Measurements from ENCODE around the gene ZXDB. TPM values are rescaled to one million over a fixed set of nuclear protein-coding genes. Genes with fewer than 3 reads are reported as not detected.
"Not testable (repeated sequence)": the region's sequence is repeated elsewhere in the genome, so short reads cannot be mapped to it uniquely, and the experiment has no call there.

ZXDB gene
- total and polyA plus RNA-seq, 2 donors = 3.1 to 4.2 TPM

DNA sequence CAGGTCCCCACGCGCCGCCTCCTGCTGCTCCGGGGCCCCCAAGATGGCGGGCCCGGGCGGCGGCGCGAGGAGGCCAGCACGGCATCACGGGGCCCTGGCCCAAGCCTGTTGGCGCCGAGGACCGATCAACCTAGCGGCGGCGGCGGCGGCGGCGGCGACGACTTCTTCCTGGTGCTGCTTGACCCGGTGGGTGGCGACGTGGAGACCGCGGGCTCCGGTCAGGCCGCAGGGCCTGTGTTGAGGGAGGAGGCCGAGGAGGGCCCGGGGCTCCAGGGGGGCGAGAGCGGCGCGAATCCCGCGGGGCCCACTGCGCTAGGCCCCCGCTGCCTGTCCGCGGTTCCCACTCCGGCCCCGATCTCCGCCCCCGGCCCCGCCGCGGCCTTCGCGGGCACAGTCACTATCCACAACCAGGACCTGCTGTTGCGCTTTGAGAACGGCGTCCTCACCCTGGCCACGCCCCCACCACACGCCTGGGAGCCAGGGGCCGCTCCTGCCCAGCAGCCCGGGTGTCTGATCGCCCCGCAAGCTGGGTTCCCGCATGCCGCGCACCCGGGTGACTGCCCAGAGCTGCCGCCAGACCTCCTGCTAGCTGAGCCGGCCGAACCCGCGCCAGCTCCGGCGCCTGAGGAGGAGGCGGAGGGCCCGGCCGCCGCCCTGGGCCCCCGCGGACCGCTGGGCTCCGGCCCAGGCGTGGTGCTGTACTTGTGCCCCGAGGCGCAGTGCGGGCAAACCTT is 516 bp downstream of the ZXDB start:
- H3K27ac ChIP-seq (ENCODE audit: low read depth in 1 of 2, low read length in 1 of 2) = peak overlapping the region in 1 of 2 donors; percentile 65
- H3K9me3 ChIP-seq (ENCODE audit: control insufficient read depth in 2 of 2, insufficient read depth in 1 of 2, low read length in 1 of 2); H3K27me3 ChIP-seq (ENCODE audit: control insufficient read depth in 2 of 2, insufficient read depth in 1 of 2, low read length in 1 of 2); H3K4me1 ChIP-seq (ENCODE audit: control insufficient read depth in 2 of 2, insufficient read depth in 2 of 2, low read length in 2 of 2); H3K36me3 ChIP-seq (ENCODE audit: control insufficient read depth in 2 of 2, insufficient read depth in 2 of 2, low read length in 1 of 2): not testable (repeated sequence)
- H3K4me3 ChIP-seq (ENCODE audit: low read length in 2 of 2) = peak overlapping the region; percentile 37 to 52
- WGBS = 4% methylated on average over 65 of the region's 84 CpGs
- peak in 1 of 9 donors; percentile 33 for DNase-seq (ENCODE audit: low read depth in 6 of 9, low spot score in 9 of 9)

DNA sequence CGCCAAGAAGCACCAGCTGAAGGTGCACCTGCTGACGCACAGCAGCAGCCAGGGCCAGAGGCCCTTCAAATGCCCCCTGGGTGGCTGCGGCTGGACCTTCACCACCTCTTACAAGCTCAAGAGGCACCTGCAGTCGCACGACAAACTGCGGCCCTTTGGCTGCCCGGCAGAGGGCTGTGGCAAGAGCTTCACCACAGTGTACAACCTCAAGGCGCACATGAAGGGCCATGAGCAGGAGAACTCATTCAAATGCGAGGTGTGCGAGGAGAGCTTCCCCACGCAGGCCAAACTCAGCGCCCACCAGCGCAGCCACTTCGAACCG is 1.0 kb downstream of the ZXDB start:
- 37% methylated on average over 14 of the region's 15 CpGs for WGBS
- not testable (repeated sequence) for H3K36me3 ChIP-seq (ENCODE audit: control insufficient read depth in 2 of 2, insufficient read depth in 2 of 2, low read length in 1 of 2); H3K9me3 ChIP-seq (ENCODE audit: control insufficient read depth in 2 of 2, insufficient read depth in 1 of 2, low read length in 1 of 2); H3K27ac ChIP-seq (ENCODE audit: low read depth in 1 of 2, low read length in 1 of 2); H3K4me1 ChIP-seq (ENCODE audit: control insufficient read depth in 2 of 2, insufficient read depth in 2 of 2, low read length in 2 of 2); H3K27me3 ChIP-seq (ENCODE audit: control insufficient read depth in 2 of 2, insufficient read depth in 1 of 2, low read length in 1 of 2)
- peak overlapping the region; percentile 37 to 52 for H3K4me3 ChIP-seq (ENCODE audit: low read length in 2 of 2)
- peak in 1 of 9 donors; percentile 22 for DNase-seq (ENCODE audit: low read depth in 6 of 9, low spot score in 9 of 9)

DNA sequence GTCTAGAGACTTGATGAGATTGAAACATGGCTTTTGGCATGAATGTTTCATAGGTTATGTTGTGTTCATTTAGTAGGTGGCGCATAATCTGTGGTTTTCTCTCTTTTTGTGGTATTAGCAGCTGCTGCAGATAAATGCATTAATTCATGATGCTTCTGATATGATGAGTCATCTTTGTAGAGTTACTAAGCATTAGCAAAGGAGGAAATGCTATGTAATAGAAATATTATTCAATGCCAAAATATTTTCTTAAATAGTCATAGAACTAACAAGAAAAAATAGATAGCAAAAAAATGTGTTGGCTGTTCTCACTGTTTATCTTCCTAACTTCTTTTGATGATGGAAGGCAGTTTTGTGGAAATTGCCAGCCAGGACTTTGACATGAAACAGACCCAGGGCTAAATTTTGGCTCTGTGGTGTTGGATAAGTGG is 3.6 kb downstream of the ZXDB start:
- H3K27ac ChIP-seq (ENCODE audit: low read depth in 1 of 2, low read length in 1 of 2) = no peak overlapping the region
- H3K4me3 ChIP-seq (ENCODE audit: low read length in 2 of 2) = no peak overlapping the region
- H3K36me3 ChIP-seq (ENCODE audit: control insufficient read depth in 2 of 2, insufficient read depth in 2 of 2, low read length in 1 of 2) = no peaks in the 10 kb centered on the region
- peaks cover 4% of the 10 kb centered on the region in 2 donors for H3K4me1 ChIP-seq (ENCODE audit: control insufficient read depth in 2 of 2, insufficient read depth in 2 of 2, low read length in 2 of 2)
- peak in 1 of 9 donors; percentile 19 for DNase-seq (ENCODE audit: low read depth in 6 of 9, low spot score in 9 of 9)
- no peaks in the 10 kb centered on the region for H3K9me3 ChIP-seq (ENCODE audit: control insufficient read depth in 2 of 2, insufficient read depth in 1 of 2, low read length in 1 of 2)
- 20% methylated on average over 1 of the region's 1 CpG for WGBS
- no peaks in the 10 kb centered on the region for H3K27me3 ChIP-seq (ENCODE audit: control insufficient read depth in 2 of 2, insufficient read depth in 1 of 2, low read length in 1 of 2)

DNA sequence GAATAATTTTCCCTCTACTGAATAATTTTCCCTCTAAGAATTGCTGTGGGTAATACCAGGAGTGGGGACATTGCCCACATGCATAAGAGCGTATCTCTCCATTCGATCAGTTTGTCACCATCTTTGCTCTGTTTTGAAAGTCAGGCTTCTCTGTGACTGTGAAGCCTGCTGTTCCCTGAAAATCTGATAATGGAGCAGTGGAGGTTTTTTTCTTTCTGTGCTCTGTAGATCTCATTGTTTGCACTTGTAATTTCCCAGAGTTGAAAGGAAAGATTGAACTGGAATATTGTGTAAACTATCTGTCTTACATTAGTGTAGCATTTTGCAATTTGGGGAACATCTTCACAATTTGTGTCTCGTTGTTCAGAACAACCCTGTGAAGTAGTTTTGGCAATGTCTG is 4.3 kb downstream of the ZXDB start:
- H3K4me1 ChIP-seq (ENCODE audit: control insufficient read depth in 2 of 2, insufficient read depth in 2 of 2, low read length in 2 of 2) = peaks cover 2 to 3% of the 10 kb centered on the region in 2 donors
- no peak for DNase-seq (ENCODE audit: low read depth in 6 of 9, low spot score in 9 of 9)
- H3K4me3 ChIP-seq (ENCODE audit: low read length in 2 of 2) = no peak overlapping the region
- H3K36me3 ChIP-seq (ENCODE audit: control insufficient read depth in 2 of 2, insufficient read depth in 2 of 2, low read length in 1 of 2) = no peaks in the 10 kb centered on the region
- no peak overlapping the region for H3K27ac ChIP-seq (ENCODE audit: low read depth in 1 of 2, low read length in 1 of 2)
- no peaks in the 10 kb centered on the region for H3K27me3 ChIP-seq (ENCODE audit: control insufficient read depth in 2 of 2, insufficient read depth in 1 of 2, low read length in 1 of 2)
- no peaks in the 10 kb centered on the region for H3K9me3 ChIP-seq (ENCODE audit: control insufficient read depth in 2 of 2, insufficient read depth in 1 of 2, low read length in 1 of 2)
- 91% methylated on average over 3 of the region's 3 CpGs for WGBS

DNA sequence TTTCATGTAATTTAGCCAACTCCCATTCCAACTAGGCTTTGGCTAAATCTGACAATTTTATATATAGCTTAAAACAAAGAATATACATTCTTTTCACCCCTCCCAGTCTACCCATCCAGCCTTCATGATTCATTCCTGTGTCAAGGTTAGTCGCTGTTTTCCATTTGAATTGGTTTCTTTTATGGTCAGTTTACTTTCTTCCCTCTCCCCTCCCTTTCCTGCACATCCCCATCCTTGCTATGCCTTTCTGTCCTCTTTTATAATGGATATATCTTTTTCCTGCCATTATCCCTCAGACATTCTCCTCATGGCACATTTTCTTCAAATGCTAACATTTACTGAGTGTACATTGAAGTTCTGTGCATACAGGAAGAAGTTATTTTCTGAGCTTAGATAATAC is 4.7 kb downstream of the ZXDB start:
- H3K27me3 ChIP-seq (ENCODE audit: control insufficient read depth in 2 of 2, insufficient read depth in 1 of 2, low read length in 1 of 2) = no peaks in the 10 kb centered on the region
- DNase-seq (ENCODE audit: low read depth in 6 of 9, low spot score in 9 of 9) = no peak
- no peak overlapping the region for H3K27ac ChIP-seq (ENCODE audit: low read depth in 1 of 2, low read length in 1 of 2)
- 87% methylated on average over 1 of the region's 1 CpG for WGBS
- no peaks in the 10 kb centered on the region for H3K9me3 ChIP-seq (ENCODE audit: control insufficient read depth in 2 of 2, insufficient read depth in 1 of 2, low read length in 1 of 2)
- H3K36me3 ChIP-seq (ENCODE audit: control insufficient read depth in 2 of 2, insufficient read depth in 2 of 2, low read length in 1 of 2) = no peaks in the 10 kb centered on the region
- no peaks in the 10 kb centered on the region for H3K4me1 ChIP-seq (ENCODE audit: control insufficient read depth in 2 of 2, insufficient read depth in 2 of 2, low read length in 2 of 2)
- no peak overlapping the region for H3K4me3 ChIP-seq (ENCODE audit: low read length in 2 of 2)

DNA sequence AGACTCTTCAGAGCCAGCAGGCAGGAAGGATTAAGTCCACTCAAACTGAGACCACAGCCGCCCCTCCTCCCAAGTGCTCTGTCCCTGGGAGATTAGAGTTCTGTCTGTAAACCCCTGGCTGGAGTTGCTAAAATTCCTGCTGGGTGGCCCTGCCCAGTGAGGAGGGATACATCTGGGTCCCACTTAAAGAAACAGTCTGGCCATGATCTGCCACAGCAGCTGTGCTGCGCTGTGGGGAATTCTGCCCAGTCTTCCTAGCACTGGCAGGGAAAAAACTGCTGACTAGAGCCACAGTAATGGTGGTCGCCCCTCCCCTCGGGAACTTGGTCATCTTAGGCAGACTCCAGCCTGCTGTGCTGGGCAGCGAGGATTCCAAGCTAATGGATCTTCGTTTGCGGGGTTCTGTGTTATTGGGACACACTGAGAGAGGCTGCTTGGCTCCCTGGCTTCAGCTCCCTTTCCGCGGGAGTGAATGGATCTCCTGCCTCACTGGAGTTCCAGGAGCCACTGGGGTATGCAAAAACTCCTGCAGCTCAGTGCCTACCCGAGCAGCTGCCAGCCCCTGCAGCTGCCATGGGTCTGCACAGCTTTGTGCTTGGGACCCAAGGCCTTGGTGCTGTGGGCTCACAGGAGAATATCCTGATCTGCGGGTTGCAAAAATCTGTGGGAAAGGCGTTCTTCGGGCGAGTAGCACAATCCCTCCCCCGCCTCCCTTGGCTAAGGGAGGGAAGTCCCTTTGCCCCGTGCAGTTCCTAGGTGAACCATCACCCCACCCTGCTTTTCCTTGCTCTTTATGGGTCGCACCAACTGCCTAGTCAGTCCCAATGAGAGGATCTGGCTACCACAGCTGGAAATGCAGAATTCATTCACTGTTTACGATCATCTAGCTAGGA is 15.7 kb downstream of the ZXDB start:
- no peak overlapping the region for H3K27ac ChIP-seq (ENCODE audit: low read depth in 1 of 2, low read length in 1 of 2)
- DNase-seq (ENCODE audit: low read depth in 6 of 9, low spot score in 9 of 9) = no peak
- H3K27me3 ChIP-seq (ENCODE audit: control insufficient read depth in 2 of 2, insufficient read depth in 1 of 2, low read length in 1 of 2) = no peaks in the 10 kb centered on the region
- H3K36me3 ChIP-seq (ENCODE audit: control insufficient read depth in 2 of 2, insufficient read depth in 2 of 2, low read length in 1 of 2) = no peaks in the 10 kb centered on the region
- peaks cover 0 to 3% of the 10 kb centered on the region in 2 donors for H3K9me3 ChIP-seq (ENCODE audit: control insufficient read depth in 2 of 2, insufficient read depth in 1 of 2, low read length in 1 of 2)
- no peaks in the 10 kb centered on the region for H3K4me1 ChIP-seq (ENCODE audit: control insufficient read depth in 2 of 2, insufficient read depth in 2 of 2, low read length in 2 of 2)
- 95% methylated on average over 18 of the region's 18 CpGs for WGBS
- no peak overlapping the region for H3K4me3 ChIP-seq (ENCODE audit: low read length in 2 of 2)

DNA sequence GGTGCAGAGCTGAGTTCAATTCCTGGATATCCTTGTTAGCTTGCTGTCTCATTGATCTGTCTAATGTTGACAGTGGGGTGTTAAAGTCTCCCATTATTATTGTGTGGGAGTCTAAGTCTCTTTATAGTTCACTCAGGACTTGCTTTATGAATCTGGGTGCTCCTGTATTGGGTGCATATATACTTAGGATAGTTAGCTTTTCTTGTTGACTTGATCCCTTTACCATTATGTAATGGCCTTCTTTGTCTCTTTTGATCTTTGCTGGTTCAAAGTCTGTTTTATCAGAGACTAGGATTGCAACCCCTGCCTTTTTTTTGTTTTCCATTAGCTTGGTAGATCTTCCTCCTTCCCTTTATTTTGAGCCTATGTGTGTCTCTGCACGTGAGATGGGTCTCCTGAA is 21.5 kb downstream of the ZXDB start:
- not testable (repeated sequence) for H3K9me3 ChIP-seq (ENCODE audit: control insufficient read depth in 2 of 2, insufficient read depth in 1 of 2, low read length in 1 of 2); H3K27ac ChIP-seq (ENCODE audit: low read depth in 1 of 2, low read length in 1 of 2); H3K4me3 ChIP-seq (ENCODE audit: low read length in 2 of 2); DNase-seq (ENCODE audit: low read depth in 6 of 9, low spot score in 9 of 9); H3K4me1 ChIP-seq (ENCODE audit: control insufficient read depth in 2 of 2, insufficient read depth in 2 of 2, low read length in 2 of 2); H3K27me3 ChIP-seq (ENCODE audit: control insufficient read depth in 2 of 2, insufficient read depth in 1 of 2, low read length in 1 of 2); H3K36me3 ChIP-seq (ENCODE audit: control insufficient read depth in 2 of 2, insufficient read depth in 2 of 2, low read length in 1 of 2)
- 88% methylated on average over 1 of the region's 1 CpG for WGBS

DNA sequence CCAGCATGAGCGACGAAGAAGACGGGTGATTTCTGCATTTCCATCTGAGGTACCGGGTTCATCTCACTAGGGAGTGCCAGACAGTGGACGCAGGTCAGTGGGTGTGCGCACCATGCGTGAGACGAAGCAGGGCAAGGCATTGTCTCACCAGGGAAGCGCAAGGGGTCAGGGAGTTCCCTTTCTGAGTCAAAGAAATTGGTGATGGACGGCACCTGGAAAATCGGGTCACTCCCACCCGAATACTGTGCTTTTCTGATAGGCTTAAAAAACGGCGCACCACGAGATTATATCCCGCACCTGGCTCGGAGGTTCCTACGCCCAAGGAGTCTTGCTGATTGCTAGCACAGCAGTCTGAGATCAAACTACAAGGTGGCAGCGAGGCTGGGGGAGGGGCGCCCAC is 37.6 kb downstream of the ZXDB start:
- H3K4me1 ChIP-seq (ENCODE audit: control insufficient read depth in 2 of 2, insufficient read depth in 2 of 2, low read length in 2 of 2); H3K9me3 ChIP-seq (ENCODE audit: control insufficient read depth in 2 of 2, insufficient read depth in 1 of 2, low read length in 1 of 2); H3K27ac ChIP-seq (ENCODE audit: low read depth in 1 of 2, low read length in 1 of 2); H3K36me3 ChIP-seq (ENCODE audit: control insufficient read depth in 2 of 2, insufficient read depth in 2 of 2, low read length in 1 of 2); H3K4me3 ChIP-seq (ENCODE audit: low read length in 2 of 2); DNase-seq (ENCODE audit: low read depth in 6 of 9, low spot score in 9 of 9); H3K27me3 ChIP-seq (ENCODE audit: control insufficient read depth in 2 of 2, insufficient read depth in 1 of 2, low read length in 1 of 2): not testable (repeated sequence)
- WGBS = over 99% methylated on average over 20 of the region's 20 CpGs

DNA sequence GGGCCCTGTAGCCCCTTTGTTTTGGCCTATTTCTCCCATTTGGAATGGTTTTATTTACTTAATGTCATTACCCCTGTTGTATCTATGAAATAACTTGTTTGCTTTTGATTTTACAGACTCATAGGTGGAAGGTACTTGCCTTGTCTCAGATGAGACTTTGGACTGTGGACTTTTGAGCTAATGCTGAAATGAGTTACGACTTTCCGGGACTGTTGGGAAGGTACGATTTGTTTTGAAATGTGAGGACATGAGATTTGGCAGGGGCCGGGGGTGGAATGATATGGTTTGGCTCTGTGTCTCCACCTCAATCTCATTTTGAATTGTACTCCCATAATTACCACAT is 48.8 kb downstream of the ZXDB start:
- Histone ChIP-seq H3K4me3 (ENCODE audit: low read length in 2 of 2) (no peak overlapping the region), H3K36me3 (ENCODE audit: control insufficient read depth in 2 of 2, insufficient read depth in 2 of 2, low read length in 1 of 2) (no peaks in the 10 kb centered on the region), H3K4me1 (ENCODE audit: control insufficient read depth in 2 of 2, insufficient read depth in 2 of 2, low read length in 2 of 2) (no peaks in the 10 kb centered on the region), H3K27me3 (ENCODE audit: control insufficient read depth in 2 of 2, insufficient read depth in 1 of 2, low read length in 1 of 2) (no peaks in the 10 kb centered on the region), H3K9me3 (ENCODE audit: control insufficient read depth in 2 of 2, insufficient read depth in 1 of 2, low read length in 1 of 2) (no peaks in the 10 kb centered on the region), H3K27ac (ENCODE audit: low read depth in 1 of 2, low read length in 1 of 2) (no peak overlapping the region)
- no peak for DNase-seq (ENCODE audit: low read depth in 6 of 9, low spot score in 9 of 9)
- 94% methylated on average over 4 of the region's 4 CpGs for WGBS

Data from thymus (tissue), 11 donors.